K562 (cell line): ENCODE data around the gene GABRA1. TPM values are rescaled to one million over a fixed set of nuclear protein-coding genes. Genes with fewer than 3 reads are reported as not detected.
A peak's percentile ranks its signal among the peaks of the same experiment; 100 is the strongest.

Experiments used
- ATAC-seq: fragments of 200-7000 bp; cut with Tn5 transposase; 3 replicates; pipeline ENCODE4 v1.9.1; 2020; ENCODE audit warnings: moderate library complexity
- BruUV-seq: library from RNA; stranded (reverse); fragments of 400-500 nt; replicated peaks from 2 replicates; lab custom pipeline; 2021; lab: Mats Ljungman, UMichigan
- CTCF ChIA-PET: fragments of 300-600 bp; formaldehyde crosslinking; extraction: SDS; loops from one replicate; lab custom pipeline; 2021; ENCODE audit warnings: low intra/inter-chr PET ratio; lab: Yijun Ruan, JAX
- POLR2A ChIA-PET: fragments of 300-600, 350-650 bp; sonication (Branson Sonifier 250); formaldehyde crosslinking; extraction: SDS; loops from one replicate; lab custom pipeline; 2021; ENCODE audit warnings: antibody characterized with exemption, inconsistent platforms; lab: Yijun Ruan, JAX
- DNase-seq, 4 experiments: peaks; one replicate each; pipeline versions ENCODE4 v3.0.0 to v3.0.0-alpha.2; 2011 to 2018; ENCODE audit warnings: low spot score in 3 of 4, mixed read lengths in 3 of 4; ENCODE audit errors: extremely low read depth in 1 of 4
- FAIRE-seq: peaks from 2 replicates; lab custom pipeline; 2011; peaks lifted over from hg19 to GRCh38; lab: Jason Lieb, UNC
- H2AFZ ChIP-seq: 2 replicates; pipeline ENCODE4 v1.6.0; 2011; ENCODE audit warnings: low read depth, low read length, control low read depth, inconsistent platforms
- H3K27ac ChIP-seq: fragments of 200-600 bp; 3 replicates; pipeline ENCODE4 v1.8.0; 2011; ENCODE audit warnings: low read depth, mild to moderate bottlenecking, control low read depth, inconsistent platforms, low read length, moderate library complexity, mixed read lengths; ENCODE audit errors: extremely low read depth
- H3K27me3 ChIP-seq, 2 experiments: fragments of 300-600 bp in 1 of 2; 2 replicates in 1 of 2; 3 replicates in 1 of 2; pipeline versions ENCODE4 v1.6.0 to v1.8.0; 2011; ENCODE audit warnings: inconsistent platforms in 2 of 2, low read length in 2 of 2, mild to moderate bottlenecking in 1 of 2, mixed read lengths in 1 of 2, moderate library complexity in 1 of 2; ENCODE audit not compliant: control insufficient read depth in 2 of 2, insufficient read depth in 2 of 2
- H3K36me3 ChIP-seq: fragments of 300-600 bp; 3 replicates; pipeline ENCODE4 v1.8.0; 2011; ENCODE audit warnings: mild to moderate bottlenecking, low read length, inconsistent platforms; ENCODE audit not compliant: control insufficient read depth, insufficient read depth
- H3K4me1 ChIP-seq, 2 experiments: fragments of 200-600 bp in 1 of 2; replicated peaks in 1 of 2; 2 replicates in 1 of 2; 3 replicates in 1 of 2; pipeline versions ENCODE4 v1.5.1 to v1.8.0; 2011; ENCODE audit warnings: inconsistent platforms in 2 of 2, low read length in 2 of 2, mild to moderate bottlenecking in 1 of 2, mixed read lengths in 1 of 2, moderate library complexity in 1 of 2; ENCODE audit not compliant: control insufficient read depth in 2 of 2, insufficient read depth in 2 of 2
- H3K4me2 ChIP-seq: 2 replicates; pipeline ENCODE4 v1.6.1; 2011; ENCODE audit warnings: low read length, control low read depth, inconsistent platforms, mixed read lengths; ENCODE audit not compliant: insufficient read depth
- H3K4me3 ChIP-seq: fragments of 200-600 bp; sonication (generic), shearing (Covaris generic); 2 replicates; pipeline ENCODE4 v1.5.1; 2016; ENCODE audit warnings: control low read depth, inconsistent platforms
- H3K79me2 ChIP-seq: fragments of 200-600 bp; 3 replicates; pipeline ENCODE4 v1.8.0; 2011; ENCODE audit warnings: low read length, inconsistent platforms; ENCODE audit not compliant: control insufficient read depth, insufficient read depth
- H3K9ac ChIP-seq, 2 experiments: 2 replicates each; pipeline versions ENCODE4 v1.6.0 to v1.6.1; 2011; ENCODE audit warnings: low read depth in 2 of 2, low read length in 2 of 2, control low read depth in 1 of 2, inconsistent platforms in 1 of 2, mild to moderate bottlenecking in 1 of 2, mixed read lengths in 1 of 2; ENCODE audit not compliant: insufficient read depth in 1 of 2
- H3K9me1 ChIP-seq: one replicate; pipeline ENCODE4 v1.6.0; 2011; ENCODE audit warnings: inconsistent platforms, mild to moderate bottlenecking, low read length, moderate library complexity; ENCODE audit not compliant: control insufficient read depth, insufficient read depth
- H3K9me3 ChIP-seq: replicated peaks from 2 replicates; pipeline ENCODE4 v1.5.1; 2011; ENCODE audit warnings: low read depth, low read length, inconsistent platforms; ENCODE audit not compliant: control insufficient read depth, insufficient read depth
- H4K20me1 ChIP-seq: replicated peaks from 2 replicates; pipeline ENCODE4 v1.6.1; 2011; ENCODE audit warnings: low read length, inconsistent platforms, mixed read lengths; ENCODE audit not compliant: control insufficient read depth, insufficient read depth
- ARID3B ChIP-seq: fragments of 250-450 bp; sonication (Bioruptor Pico); IDR thresholded peaks from 2 replicates; pipeline ENCODE4 v1.4.0; 2020; ENCODE audit warnings: borderline replicate concordance
- COPS2 ChIP-seq: fragments of 450-650 bp; conservative IDR thresholded peaks from 2 replicates; pipeline ENCODE4 v1.6.1; 2016; ENCODE audit warnings: mild to moderate bottlenecking, moderate library complexity
- DNMT1 ChIP-seq: fragments of 450-650 bp; IDR thresholded peaks from 2 replicates; pipeline ENCODE4 v1.6.1; 2016; ENCODE audit warnings: antibody characterized with exemption, mild to moderate bottlenecking
- ETV6 ChIP-seq, 3 experiments: fragments of 150-350 bp in 1 of 3; sonication (generic) in 1 of 3; formaldehyde crosslinking in 1 of 3; IDR thresholded peaks; 2 replicates each; pipeline versions ENCODE4 v1.6.1 to v1.8.0; 2014 to 2022; ENCODE audit warnings: borderline replicate concordance in 2 of 3, low read depth in 2 of 3, antibody characterized with exemption in 1 of 3, low read length in 1 of 3, mild to moderate bottlenecking in 1 of 3, missing genetic modification reagents in 1 of 3
- ILK ChIP-seq: fragments of 450-650 bp; IDR thresholded peaks from 2 replicates; pipeline ENCODE4 v1.6.1; 2016; ENCODE audit warnings: missing genetic modification characterization, low read depth, mild to moderate bottlenecking, missing compliant biosample characterization, moderate library complexity, borderline replicate concordance
- KDM1A ChIP-seq, 2 experiments: fragments of 450-650 bp; IDR thresholded peaks; 2 replicates each; pipeline ENCODE4 v1.6.1; 2016; ENCODE audit warnings: mild to moderate bottlenecking in 2 of 2
- NFE2L1 ChIP-seq: fragments of 450-650 bp; IDR thresholded peaks from 2 replicates; pipeline ENCODE4 v1.6.1; 2016; ENCODE audit warnings: missing genetic modification characterization, low read depth, mild to moderate bottlenecking, missing compliant biosample characterization, moderate library complexity, borderline replicate concordance
- NRF1 ChIP-seq, 2 experiments: fragments of 450-650 bp; IDR thresholded peaks in 1 of 2; conservative IDR thresholded peaks in 1 of 2; 2 replicates each; pipeline ENCODE4 v1.6.1; 2014; ENCODE audit warnings: mild to moderate bottlenecking in 2 of 2
- ZNF583 ChIP-seq: fragments of 250-450 bp; sonication (Bioruptor Pico); IDR thresholded peaks from 2 replicates; pipeline ENCODE4 v1.4.0; 2020
- ZNF589 ChIP-seq: fragments of 200-800 bp; sonication (Bioruptor generic); IDR thresholded peaks from 2 replicates; pipeline ENCODE4 v1.6.1; 2016; ENCODE audit warnings: low read depth, missing genetic modification characterization, missing compliant biosample characterization
- WGBS: fragments of 100-300 bp; shearing (Covaris generic); methylation state at CpG from one replicate; pipeline ENCODE4 v1.1.6; 2016; ENCODE audit warnings: low coverage, mixed read lengths; ENCODE audit not compliant: insufficient coverage; ENCODE audit errors: missing lambda C conversion rate; 5-methylcytosine and 5-hydroxymethylcytosine counted together
- in situ Hi-C: fragments of 300-500 bp; cut with MboI; formaldehyde crosslinking; loops from 4 replicates; pipeline ENCODE4 v1.15.0; 2018; ENCODE audit warnings: inconsistent platforms, mixed read lengths
- intact Hi-C: fragments of 100-400 bp; cut with micrococcal nuclease; formaldehyde crosslinking; loops from 2 replicates; pipeline ENCODE4 v1.14.2; 2022
- polyA plus RNA-seq, 8 experiments: library from polyadenylated mRNA; depleted of rRNA in 4 of 8; stranded (reverse) in 5 of 8; unstranded in 3 of 8; fragments of >200 nt; fragmentation: Nextera tagmentation in 2 of 8; fragmentation: Illumina TruSeq in 1 of 8; extraction: Ambion mirVana in 2 of 8; extraction: Trizol in 1 of 8; gene quantifications; 2 replicates each; pipeline versions ENCODE4 v1.2.1 to v1.2.3, GENCODE V29; 2011 to 2014; ENCODE audit warnings: inconsistent platforms in 1 of 8, missing spikeins in 1 of 8
- total RNA-seq, 7 experiments: library from RNA; depleted of rRNA in 6 of 7; stranded (reverse); fragments of >200 nt in 6 of 7; fragmentation: Illumina TruSeq in 2 of 7; extraction: Trizol in 2 of 7; gene quantifications; 2 replicates each; pipeline versions ENCODE4 v1.2.1 to v1.2.3, GENCODE V29; 2011 to 2021; ENCODE audit warnings: low replicate concordance in 1 of 7

Gene GABRA1
- total and polyA plus RNA-seq, 9 of the 15 experiments (the other 6 are each of a cell fraction or from before 2014, with no cell fraction given), result 0.07 TPM; not detected in 8

- no peak for TF ChIP-seq ETV6 (IDR thresholded peaks at IDR 0.05; ENCODE audit: borderline replicate concordance in 1 of 2, low read depth in 2 of 2, low read length in 1 of 2)
- no peak for TF ChIP-seq ETV6 (CRISPR knock-in tag; IDR thresholded peaks at IDR 0.05; ENCODE audit: borderline replicate concordance)
- TF ChIP-seq NFE2L1, result no peak
- Histone ChIP-seq H2AFZ (no peak overlapping the region), H3K9me1 (no peaks in the 10 kb centered on the region), H3K9me3 (0 out of 2 replicates have a peak, but pooled peaks cover 2% of the 10 kb centered on the region), H3K27ac (no peak overlapping the region), H3K4me1 (no peaks in the 10 kb centered on the region), H3K4me2 (no peak overlapping the region), H3K79me2 (no peaks in the 10 kb centered on the region), H3K4me3 (no peak overlapping the region), H3K27me3 (no peaks in the 10 kb centered on the region), H3K9ac (no peak overlapping the region), H4K20me1 (no peaks in the 10 kb centered on the region), H3K36me3 (no peaks in the 10 kb centered on the region)
- intact Hi-C loops (no loop called here), in situ Hi-C loops (no loop called here)
- BruUV-seq, result no TSS peak
- ATAC-seq (no peak), DNase-seq (peak in 1 of 4 experiments; percentile 1), FAIRE-seq (no peak)
- WGBS, result 0% methylated on average over 3 of the region's 4 CpGs
- POLR2A ChIA-PET, result no interaction called here
- CTCF ChIA-PET, result no interaction called here
These were observed 78.0 kb downstream of the GABRA1 start for GRCh38 chr5:161925960-161926359.

- H3K4me3 ChIP-seq, result no peak overlapping the region
- peaks cover 4% of the 10 kb centered on the region; the same call in 1 of the 2 replicates for H3K9me3 ChIP-seq
- ATAC-seq, result no peak
- no peak for TF ChIP-seq KDM1A (IDR thresholded peaks at IDR 0.05)
- no peak for TF ChIP-seq NRF1 (conservative IDR thresholded peaks at IDR 0.05 in 1 of 2, IDR thresholded peaks at IDR 0.05 in 1 of 2)
- no peak for TF ChIP-seq ARID3B (CRISPR knock-in tag)
- no peak for TF ChIP-seq ZNF589 (CRISPR knock-in tag)
- no peak for TF ChIP-seq ZNF583
- no peak for TF ChIP-seq ILK (tag)
- TF ChIP-seq DNMT1, result no peak
- TF ChIP-seq COPS2, result no peak
- no peaks in the 10 kb centered on the region for H3K9me1 ChIP-seq
- no peaks in the 10 kb centered on the region for H3K79me2 ChIP-seq
- FAIRE-seq, result no peak
- no peak overlapping the region for H3K9ac ChIP-seq
- DNase-seq, result no peak
- no TSS peak for BruUV-seq
- in situ Hi-C loops, result no loop called here
- POLR2A ChIA-PET, result no interaction called here
- H3K27me3 ChIP-seq, result no peaks in the 10 kb centered on the region
- 0% methylated on average over 3 of the region's 3 CpGs for WGBS
- CTCF ChIA-PET, result no interaction called here
- H3K4me1 ChIP-seq, result no peaks in the 10 kb centered on the region
- no peak overlapping the region for H3K4me2 ChIP-seq
- H2AFZ ChIP-seq, result no peak overlapping the region
- H3K27ac ChIP-seq, result no peak overlapping the region
- no peaks in the 10 kb centered on the region for H3K36me3 ChIP-seq
- no peaks in the 10 kb centered on the region for H4K20me1 ChIP-seq
- intact Hi-C loops, result no loop called here
These were observed 86.6 kb downstream of the GABRA1 start for GRCh38 chr5:161934486-161934885.
